HG03457 (cell line): ENCODE results near the gene YWHAG.
"Not testable (repeated sequence)": the region's sequence is repeated elsewhere in the genome, so short reads cannot be mapped to it uniquely, and the experiment has no call there.

Experiments used
- ATAC-seq: cut with Tn5 transposase; IDR thresholded peaks from one replicate; pipeline ENCODE4 v1.9.1; 2021; ENCODE audit warnings: moderate number of reproducible peaks; ENCODE audit not compliant: unreplicated experiment

The YWHAG gene

DNA sequence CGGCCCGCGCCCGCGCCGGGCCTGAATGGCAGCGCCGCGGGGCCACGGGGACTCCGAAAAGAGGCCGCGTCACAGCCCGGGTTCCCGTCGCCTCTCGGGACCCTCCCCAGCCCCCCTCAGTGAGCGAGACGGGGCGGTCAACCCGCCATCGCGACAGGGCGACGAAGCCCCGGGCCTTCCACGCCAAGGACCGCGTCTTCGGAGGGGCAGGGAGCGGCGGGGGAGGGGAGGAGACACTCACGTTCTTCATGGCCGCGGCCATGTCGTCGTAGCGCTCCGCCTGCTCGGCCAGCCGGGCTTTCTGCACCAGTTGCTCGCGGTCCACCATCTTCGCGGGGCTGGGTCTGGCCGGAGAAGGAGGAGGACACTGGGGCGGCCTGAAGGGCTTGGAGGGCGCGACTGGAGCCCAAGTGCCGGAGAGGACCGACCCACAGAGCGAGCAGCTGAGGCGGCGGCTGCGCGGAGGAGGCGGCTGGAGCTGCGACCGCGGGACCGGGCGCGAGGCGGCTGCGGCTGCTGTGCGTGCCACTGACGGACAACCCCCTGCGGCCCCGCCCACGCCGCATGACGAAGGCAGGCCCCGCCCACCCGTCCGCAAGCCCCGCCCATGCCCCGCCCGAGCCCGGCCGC, at the start of gene YWHAG:
Gene YWHAG, minus strand, starts transcription at position 511 of the 630 bp plus-strand sequence. Its CDS starts 183 bp downstream, at position 328.
- ATAC-seq: peak; percentile 54

DNA sequence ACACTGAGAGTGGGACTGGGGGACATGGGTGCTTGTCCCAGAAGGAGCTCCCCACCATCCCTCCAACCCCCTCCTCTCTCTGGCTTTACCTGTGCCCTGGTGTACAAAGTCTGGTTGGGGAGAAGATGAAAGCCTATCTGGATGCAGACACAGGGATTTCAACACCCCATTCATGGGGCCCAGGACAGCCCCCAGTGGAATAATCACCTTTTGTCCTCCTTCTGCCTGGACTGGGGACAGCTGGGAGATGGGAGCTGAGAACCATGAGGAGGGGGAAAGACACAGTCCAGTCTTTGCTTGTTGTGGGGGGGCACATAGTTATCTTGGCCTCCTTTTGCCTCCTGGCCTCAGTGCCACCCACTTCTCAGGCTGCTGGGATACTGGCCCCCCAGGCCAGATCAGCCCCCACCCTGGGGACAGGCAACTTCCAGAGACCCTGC, 49.4 kb upstream of the YWHAG start:
- no peak for ATAC-seq

- no peak for ATAC-seq
These were observed 48.9 kb upstream of the YWHAG start for GRCh38 chr7:76407718-76408117.

DNA sequence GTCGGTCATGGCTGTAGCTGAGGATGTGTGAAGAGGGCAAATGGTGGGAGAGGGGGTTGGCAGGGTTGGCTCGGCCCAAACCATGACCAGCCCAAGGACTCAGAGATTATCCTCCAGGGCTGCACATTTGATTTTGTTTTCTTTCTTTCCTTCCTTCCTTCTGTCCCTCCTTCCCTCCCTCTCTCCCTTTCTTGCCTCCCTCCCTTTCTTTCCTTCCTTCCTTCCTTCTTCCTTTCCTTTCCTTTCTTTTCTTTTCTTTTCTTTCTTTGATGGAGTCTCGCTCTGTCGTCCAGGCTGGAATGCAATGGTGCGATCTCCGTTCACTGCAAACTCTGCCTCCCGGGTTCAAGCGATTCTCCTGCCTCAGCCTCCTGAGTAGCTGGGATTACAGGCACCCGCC, 46.9 kb upstream of the YWHAG start:
- ATAC-seq: no peak

DNA sequence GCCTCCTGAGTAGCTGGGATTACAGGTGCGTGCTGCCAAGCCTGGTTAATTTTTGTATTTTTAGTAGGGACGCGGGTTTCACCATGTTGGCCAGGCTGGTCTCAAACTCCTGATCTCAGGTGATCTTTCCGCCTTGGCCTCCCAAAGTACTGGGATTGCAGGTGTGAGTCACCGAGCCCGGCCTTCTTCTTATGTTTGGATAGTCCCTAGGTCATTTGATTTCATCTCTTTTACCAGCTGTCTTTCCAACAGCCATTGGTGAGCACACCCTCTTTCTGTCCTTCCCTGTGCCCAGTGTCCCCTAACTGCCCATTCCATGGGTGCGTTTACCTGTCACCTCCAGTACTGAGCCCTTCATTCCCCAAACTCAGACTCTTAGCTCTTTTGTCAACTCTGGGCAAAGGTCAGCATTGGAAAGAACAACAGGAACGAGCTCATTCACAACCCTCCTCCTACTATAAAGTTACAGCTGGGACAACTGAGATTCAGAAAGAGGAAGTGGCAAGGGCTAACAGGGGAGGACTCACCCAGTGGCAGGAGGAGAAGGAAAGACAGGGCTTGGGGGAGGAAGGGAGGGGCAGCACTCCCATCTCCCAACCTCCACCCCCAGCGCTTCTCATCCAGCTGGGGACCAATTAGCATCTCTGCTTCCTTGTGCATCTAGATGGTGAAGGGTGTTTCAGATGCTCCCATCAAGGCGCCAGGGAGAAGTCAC, 45.1 kb upstream of the YWHAG start:
- no peak for ATAC-seq

GRCh38 chr7:76403097-76403496, 44.3 kb upstream of the YWHAG start:
- ATAC-seq: not testable (repeated sequence)

DNA sequence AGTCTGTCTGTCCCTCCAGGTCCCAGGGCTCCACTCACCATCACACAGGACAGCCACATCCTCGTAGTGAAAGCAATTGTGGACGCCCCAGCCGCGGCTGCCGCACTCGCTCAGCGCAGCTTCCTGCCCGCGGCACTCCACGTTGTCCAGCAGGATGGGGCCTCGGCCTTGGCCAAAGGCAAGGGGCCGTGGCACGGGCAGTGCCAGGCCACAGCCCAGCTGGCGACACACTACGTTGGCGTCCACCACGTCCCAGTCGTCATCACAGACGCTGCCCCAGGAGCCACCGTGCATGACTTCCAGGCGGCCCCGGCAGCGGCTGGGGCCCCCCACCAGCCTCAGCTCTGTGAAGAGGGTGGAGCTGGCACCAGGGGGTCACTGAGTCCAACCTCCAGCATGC, 41.5 kb upstream of the YWHAG start:
- ATAC-seq: no peak

DNA sequence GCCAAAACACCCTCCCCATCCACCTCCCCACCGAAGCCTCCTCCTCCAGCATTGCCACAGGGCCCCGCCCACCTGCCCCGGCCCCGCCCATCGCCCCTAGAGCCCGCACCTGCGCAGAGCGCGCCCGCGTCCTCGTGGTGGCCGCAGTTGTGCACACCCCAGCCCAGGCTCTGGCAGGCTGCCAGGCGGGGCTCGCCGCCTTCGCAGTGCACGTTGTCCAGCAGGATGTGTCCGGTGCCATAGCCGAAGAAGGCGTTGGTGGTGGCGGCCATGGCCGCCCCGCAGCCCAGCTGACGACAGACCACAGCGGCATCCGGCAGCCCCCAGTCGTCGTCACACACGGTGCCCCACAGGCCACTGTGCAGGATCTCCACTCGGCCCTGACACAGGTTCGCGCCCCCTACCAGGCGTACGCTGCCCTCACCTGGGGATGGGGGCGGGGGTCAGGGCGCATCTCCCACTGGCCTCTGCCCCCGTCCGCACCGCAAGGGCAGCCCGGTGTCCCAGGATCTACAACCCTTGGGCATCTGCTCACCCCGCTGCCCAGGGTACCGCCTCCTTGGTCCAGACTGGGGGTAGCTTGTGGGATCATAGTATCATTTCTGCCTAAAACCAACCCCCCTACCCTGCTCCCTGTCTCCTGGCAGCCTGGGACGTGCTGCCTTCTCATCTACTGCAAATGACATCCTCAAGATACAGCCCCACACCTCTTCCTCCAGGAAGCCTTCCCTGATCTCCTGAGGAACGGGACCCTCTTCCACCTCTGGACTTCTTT, 38.8 kb upstream of the YWHAG start:
- ATAC-seq: no peak

GRCh38 chr7:76396864-76397263, 38.1 kb upstream of the YWHAG start:
- no peak for ATAC-seq

GRCh38 chr7:76395965-76396726, 37.4 kb upstream of the YWHAG start:
- no peak for ATAC-seq

GRCh38 chr7:76395605-76395964, 36.8 kb upstream of the YWHAG start:
- not testable (repeated sequence) for ATAC-seq

DNA sequence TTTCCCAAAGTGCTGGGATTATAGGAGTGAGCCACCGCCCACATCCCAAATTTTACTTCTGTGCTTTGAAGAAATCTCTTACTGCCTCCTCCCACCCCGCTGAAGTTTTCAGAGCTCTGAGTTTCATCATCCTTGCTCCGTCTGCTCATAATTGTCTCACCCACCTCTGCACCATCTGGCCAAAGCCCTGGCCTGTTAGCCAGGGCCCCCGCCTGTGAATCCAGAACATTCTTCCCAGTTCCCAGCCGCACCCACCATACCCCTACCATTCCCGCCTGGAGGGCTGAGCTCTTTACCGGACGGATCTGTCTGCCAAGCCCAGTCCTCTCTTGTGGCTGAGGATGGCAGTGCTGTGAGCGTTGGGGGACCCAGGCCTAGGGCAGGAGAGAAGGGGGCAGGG, 36.2 kb upstream of the YWHAG start:
- ATAC-seq: no peak

DNA sequence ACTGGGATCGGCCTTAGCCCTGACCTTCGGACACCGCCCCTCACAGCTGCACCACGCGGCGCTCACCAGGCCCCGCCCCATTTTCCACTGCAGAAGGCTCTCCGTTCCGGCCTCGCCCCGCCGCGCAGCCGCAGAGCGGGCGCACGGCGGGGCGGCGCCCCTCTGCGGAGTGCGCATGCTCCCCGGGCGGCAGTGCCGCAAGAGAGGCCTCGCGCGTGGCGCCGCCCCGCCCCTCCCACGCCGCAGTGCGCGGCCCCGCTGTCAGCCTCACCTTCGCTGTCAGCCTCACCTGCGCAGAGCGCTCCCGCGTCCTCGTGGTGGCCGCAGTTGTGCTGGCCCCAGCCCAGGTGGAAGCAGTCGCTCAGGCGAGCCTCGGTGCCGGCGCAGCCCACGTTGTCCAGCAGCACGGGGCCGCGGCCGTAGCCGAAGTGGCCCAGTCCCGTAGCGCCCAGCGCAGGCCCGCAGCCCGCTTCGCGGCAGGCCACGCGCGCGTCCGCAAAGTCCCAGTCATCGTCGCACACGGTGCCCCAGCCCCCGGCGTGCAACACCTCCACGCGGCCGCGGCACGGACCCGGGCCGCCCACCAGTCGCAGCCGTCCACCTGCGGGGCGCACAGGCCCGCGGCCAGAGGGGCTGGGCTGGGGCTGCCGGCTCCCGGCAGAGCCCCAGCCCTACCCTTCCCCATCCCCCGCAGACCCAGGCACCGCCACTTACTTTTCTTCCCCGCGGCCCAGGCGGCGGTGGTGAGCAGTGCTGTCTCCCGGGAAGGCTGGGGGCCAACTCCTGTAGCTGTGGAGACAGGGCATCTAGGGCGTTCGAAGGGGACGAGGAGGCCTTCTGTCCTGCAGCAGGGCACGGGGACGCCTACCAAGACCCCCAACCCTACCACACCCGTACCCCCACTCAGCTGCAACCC, 34.6 kb upstream of the YWHAG start:
- ATAC-seq: peak; percentile 90

GRCh38 chr7:76392531-76393115, 33.8 kb upstream of the YWHAG start:
- ATAC-seq: no peak

- ATAC-seq: no peak
These were observed 31.3 kb upstream of the YWHAG start for GRCh38 chr7:76390092-76390491.

DNA sequence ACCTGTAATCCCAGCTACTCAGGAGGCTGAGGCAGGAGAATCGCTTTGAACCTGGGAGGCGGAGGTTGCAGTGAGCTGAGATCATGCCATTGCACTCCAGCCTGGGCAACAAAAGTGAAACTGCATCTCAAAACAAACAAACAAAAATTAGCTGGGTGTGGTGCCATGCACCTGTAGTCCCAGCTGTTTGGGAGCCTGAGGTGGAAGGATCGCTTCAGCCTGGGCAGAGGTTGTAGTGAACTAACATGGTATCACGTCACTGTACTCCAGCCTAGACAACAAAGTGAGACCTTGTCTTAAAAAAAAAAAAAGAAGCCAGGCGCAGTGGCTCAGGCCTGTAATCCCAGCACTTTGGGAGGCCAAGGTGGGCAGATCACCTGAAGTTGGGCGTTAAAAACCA, 29.0 kb upstream of the YWHAG start:
- ATAC-seq: not testable (repeated sequence)

GRCh38 chr7:76386691-76387260, 28.0 kb upstream of the YWHAG start:
- no peak for ATAC-seq

GRCh38 chr7:76383089-76383944, 24.5 kb upstream of the YWHAG start:
- ATAC-seq: no peak
